ENCODE data around the gene FBXW12.

GRCh38 chr3:48429317-48429959, 57.4 kb downstream of the FBXW12 start:
- TF ChIP-seq CTCF (IDR thresholded peaks at IDR 0.05), result no peak
- TF ChIP-seq EZH2 (IDR thresholded peaks at IDR 0.05), result no peak

All from neural progenitor cell (in vitro differentiated cells).